Adrenal gland (tissue), 5 donors: ENCODE results near the gene ALOX12B.

Source experiments
- CTCF ChIP-seq, 6 experiments: fragments of 450-650 bp in 4 of 6; fragments of 200-600 bp in 2 of 6; sonication (generic) in 1 of 6; IDR thresholded peaks; 1 replicate in 5 of 6; 2 replicates in 1 of 6; pipeline versions ENCODE4 v1.5.1 to v1.8.0; 2016 to 2021; ENCODE audit warnings: antibody characterized with exemption in 6 of 6, mild to moderate bottlenecking in 2 of 6, moderate library complexity in 1 of 6
- POLR2A ChIP-seq, 2 donors: fragments of 450-650 bp; IDR thresholded peaks; one replicate each; pipeline ENCODE4 v1.6.1; 2017; ENCODE audit warnings: antibody characterized with exemption in 2 of 2, mild to moderate bottlenecking in 2 of 2, moderate library complexity in 1 of 2
- donor health status: DM: no; HTN: no; CAD: no.

GRCh38 chr17:8073627-8074484 is 13.7 kb downstream of the ALOX12B start:
- TF ChIP-seq CTCF (IDR thresholded peaks at IDR 0.05) (peak; percentile 63 to 88 (median 70)), POLR2A (IDR thresholded peaks at IDR 0.05) (no peak)
